SK-N-SH treated with all-trans-retinoic acid at 6 μM for 48 hours (cell line): ENCODE results near the gene LSM12.

ENCODE experiments used
- ATAC-seq: fragments of 200-7000 bp; cut with Tn5 transposase; 3 replicates; pipeline ENCODE4 v1.9.1; 2020; ENCODE audit warnings: mild to moderate bottlenecking, moderate library complexity
- ARNTL ChIP-seq: fragments of 450-650 bp; formaldehyde crosslinking; IDR thresholded peaks from 2 replicates; pipeline ENCODE4 v1.5.0; 2020; ENCODE audit warnings: low read depth, mild to moderate bottlenecking, moderate library complexity, borderline replicate concordance
- BACH2 ChIP-seq: fragments of 250-450 bp; sonication (Bioruptor Pico); IDR thresholded peaks from 2 replicates; pipeline ENCODE4 v1.9.0; 2021; ENCODE audit warnings: mild to moderate bottlenecking, borderline replicate concordance
- CSDC2 ChIP-seq: fragments of 250-450 bp; sonication (Bioruptor Pico); IDR thresholded peaks from 2 replicates; pipeline ENCODE4 v1.5.0; 2020; ENCODE audit warnings: mild to moderate bottlenecking, moderate library complexity
- ESRRG ChIP-seq: fragments of 250-450 bp; sonication (Bioruptor Pico); IDR thresholded peaks from 2 replicates; pipeline ENCODE4 v1.6.1; 2021; ENCODE audit warnings: mild to moderate bottlenecking
- ISL1 ChIP-seq: fragments of 250-450 bp; sonication (Bioruptor Pico); IDR thresholded peaks from 2 replicates; pipeline ENCODE4 v2.1.2; 2022; ENCODE audit warnings: mild to moderate bottlenecking, moderate library complexity
- OSR1 ChIP-seq: fragments of 250-450 bp; sonication (Bioruptor Pico); IDR thresholded peaks from 2 replicates; pipeline ENCODE4 v1.8.0; 2022; ENCODE audit warnings: moderate library complexity, mild to moderate bottlenecking, inconsistent platforms
- POU6F1 ChIP-seq: fragments of 250-450 bp; sonication (Bioruptor Pico); IDR thresholded peaks from 2 replicates; pipeline ENCODE4 v1.8.0; 2021; ENCODE audit warnings: low read depth, mild to moderate bottlenecking, moderate library complexity, borderline replicate concordance
- RARB ChIP-seq: fragments of 250-450 bp; sonication (Bioruptor Pico); IDR thresholded peaks from 2 replicates; pipeline ENCODE4 v1.8.0; 2021; ENCODE audit warnings: mild to moderate bottlenecking, moderate library complexity
- SNAI2 ChIP-seq: fragments of 250-450 bp; sonication (Bioruptor Pico); IDR thresholded peaks from 2 replicates; pipeline ENCODE4 v1.5.0; 2020; ENCODE audit warnings: mild to moderate bottlenecking, moderate library complexity
- TCF4 ChIP-seq: fragments of 250-450 bp; sonication (Bioruptor Pico); IDR thresholded peaks from 2 replicates; pipeline ENCODE4 v1.8.0; 2021; ENCODE audit warnings: mild to moderate bottlenecking, moderate library complexity, borderline replicate concordance
- TSHZ2 ChIP-seq: fragments of 250-450 bp; sonication (Bioruptor Pico); IDR thresholded peaks from 2 replicates; pipeline ENCODE4 v1.5.0; 2020; ENCODE audit warnings: mild to moderate bottlenecking, moderate library complexity
- ZC3H10 ChIP-seq: fragments of 250-450 bp; sonication (Bioruptor Pico); IDR thresholded peaks from 2 replicates; pipeline ENCODE4 v1.5.1; 2021; ENCODE audit warnings: mild to moderate bottlenecking, moderate library complexity
- ZFP30 ChIP-seq: fragments of 450-650 bp; formaldehyde crosslinking; IDR thresholded peaks from 2 replicates; pipeline ENCODE4 v1.5.0; 2022; ENCODE audit warnings: mild to moderate bottlenecking, moderate library complexity
- ZNF565 ChIP-seq: fragments of 450-650 bp; formaldehyde crosslinking; conservative IDR thresholded peaks from 2 replicates; pipeline ENCODE4 v1.5.0; 2020; ENCODE audit warnings: low read depth, mild to moderate bottlenecking, moderate library complexity
- ZNF70 ChIP-seq: fragments of 450-650 bp; formaldehyde crosslinking; IDR thresholded peaks from 2 replicates; pipeline ENCODE4 v1.5.0; 2020; ENCODE audit warnings: mild to moderate bottlenecking, moderate library complexity
- ZNF8 ChIP-seq: fragments of 450-650 bp; formaldehyde crosslinking; IDR thresholded peaks from 2 replicates; pipeline ENCODE4 v1.5.0; 2020; ENCODE audit warnings: mild to moderate bottlenecking, moderate library complexity
- TF ChIP-seq, protein P1 (sequence below): fragments of 250-450 bp; sonication (Bioruptor Pico); IDR thresholded peaks from 2 replicates; pipeline ENCODE4 v1.5.1; 2020; ENCODE audit warnings: low read depth, mild to moderate bottlenecking, moderate library complexity
- TF ChIP-seq, protein P2 (sequence below): fragments of 250-450 bp; sonication (Bioruptor Pico); IDR thresholded peaks from 2 replicates; pipeline ENCODE4 v1.5.1; 2021; ENCODE audit warnings: mild to moderate bottlenecking, moderate library complexity

LSM12 gene

GRCh38 chr17:44095647-44096496 lies 29.4 kb upstream of the LSM12 start:
- TF ChIP-seq SNAI2 (CRISPR knock-in tag) (no peak), TSHZ2 (CRISPR knock-in tag) (no peak), ZC3H10 (CRISPR knock-in tag) (no peak), POU6F1 (CRISPR knock-in tag) (no peak), OSR1 (no peak), BACH2 (CRISPR knock-in tag) (no peak)
- peak; percentile 91 for ATAC-seq

GRCh38 chr17:44095388-44095646 lies 28.8 kb upstream of the LSM12 start:
- TF ChIP-seq ZC3H10 (CRISPR knock-in tag) (no peak), TSHZ2 (CRISPR knock-in tag) (no peak), ISL1 (CRISPR knock-in tag) (no peak), RARB (CRISPR knock-in tag) (no peak), CSDC2 (CRISPR knock-in tag) (no peak), ARNTL (CRISPR knock-in tag) (no peak), ZNF8 (no peak), TCF4 (no peak), OSR1 (no peak), ESRRG (CRISPR knock-in tag) (no peak), POU6F1 (CRISPR knock-in tag) (no peak), ZFP30 (CRISPR knock-in tag) (no peak), ZNF565 (CRISPR knock-in tag) (no peak), ZNF70 (CRISPR knock-in tag) (no peak), BACH2 (CRISPR knock-in tag) (no peak)
- TF ChIP-seq, protein P1, sequence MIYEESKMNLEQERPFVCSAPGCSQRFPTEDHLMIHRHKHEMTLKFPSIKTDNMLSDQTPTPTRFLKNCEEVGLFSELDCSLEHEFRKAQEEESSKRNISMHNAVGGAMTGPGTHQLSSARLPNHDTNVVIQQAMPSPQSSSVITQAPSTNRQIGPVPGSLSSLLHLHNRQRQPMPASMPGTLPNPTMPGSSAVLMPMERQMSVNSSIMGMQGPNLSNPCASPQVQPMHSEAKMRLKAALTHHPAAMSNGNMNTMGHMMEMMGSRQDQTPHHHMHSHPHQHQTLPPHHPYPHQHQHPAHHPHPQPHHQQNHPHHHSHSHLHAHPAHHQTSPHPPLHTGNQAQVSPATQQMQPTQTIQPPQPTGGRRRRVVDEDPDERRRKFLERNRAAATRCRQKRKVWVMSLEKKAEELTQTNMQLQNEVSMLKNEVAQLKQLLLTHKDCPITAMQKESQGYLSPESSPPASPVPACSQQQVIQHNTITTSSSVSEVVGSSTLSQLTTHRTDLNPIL (CRISPR knock-in tag) = no peak
- TF ChIP-seq, protein P2, sequence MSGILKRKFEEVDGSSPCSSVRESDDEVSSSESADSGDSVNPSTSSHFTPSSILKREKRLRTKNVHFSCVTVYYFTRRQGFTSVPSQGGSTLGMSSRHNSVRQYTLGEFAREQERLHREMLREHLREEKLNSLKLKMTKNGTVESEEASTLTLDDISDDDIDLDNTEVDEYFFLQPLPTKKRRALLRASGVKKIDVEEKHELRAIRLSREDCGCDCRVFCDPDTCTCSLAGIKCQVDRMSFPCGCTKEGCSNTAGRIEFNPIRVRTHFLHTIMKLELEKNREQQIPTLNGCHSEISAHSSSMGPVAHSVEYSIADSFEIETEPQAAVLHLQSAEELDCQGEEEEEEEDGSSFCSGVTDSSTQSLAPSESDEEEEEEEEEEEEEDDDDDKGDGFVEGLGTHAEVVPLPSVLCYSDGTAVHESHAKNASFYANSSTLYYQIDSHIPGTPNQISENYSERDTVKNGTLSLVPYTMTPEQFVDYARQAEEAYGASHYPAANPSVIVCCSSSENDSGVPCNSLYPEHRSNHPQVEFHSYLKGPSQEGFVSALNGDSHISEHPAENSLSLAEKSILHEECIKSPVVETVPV = no peak
- peak; percentile 32 for ATAC-seq
